GM18870 (cell line): Measurements from ENCODE around the gene APOH.
"Not testable (repeated sequence)": the region's sequence is repeated elsewhere in the genome, so short reads cannot be mapped to it uniquely, and the experiment has no call there.

ENCODE experiments used
- ATAC-seq: cut with Tn5 transposase; IDR thresholded peaks from one replicate; pipeline ENCODE4 v1.9.1; 2021; ENCODE audit warnings: moderate library complexity; ENCODE audit not compliant: unreplicated experiment

APOH gene

DNA sequence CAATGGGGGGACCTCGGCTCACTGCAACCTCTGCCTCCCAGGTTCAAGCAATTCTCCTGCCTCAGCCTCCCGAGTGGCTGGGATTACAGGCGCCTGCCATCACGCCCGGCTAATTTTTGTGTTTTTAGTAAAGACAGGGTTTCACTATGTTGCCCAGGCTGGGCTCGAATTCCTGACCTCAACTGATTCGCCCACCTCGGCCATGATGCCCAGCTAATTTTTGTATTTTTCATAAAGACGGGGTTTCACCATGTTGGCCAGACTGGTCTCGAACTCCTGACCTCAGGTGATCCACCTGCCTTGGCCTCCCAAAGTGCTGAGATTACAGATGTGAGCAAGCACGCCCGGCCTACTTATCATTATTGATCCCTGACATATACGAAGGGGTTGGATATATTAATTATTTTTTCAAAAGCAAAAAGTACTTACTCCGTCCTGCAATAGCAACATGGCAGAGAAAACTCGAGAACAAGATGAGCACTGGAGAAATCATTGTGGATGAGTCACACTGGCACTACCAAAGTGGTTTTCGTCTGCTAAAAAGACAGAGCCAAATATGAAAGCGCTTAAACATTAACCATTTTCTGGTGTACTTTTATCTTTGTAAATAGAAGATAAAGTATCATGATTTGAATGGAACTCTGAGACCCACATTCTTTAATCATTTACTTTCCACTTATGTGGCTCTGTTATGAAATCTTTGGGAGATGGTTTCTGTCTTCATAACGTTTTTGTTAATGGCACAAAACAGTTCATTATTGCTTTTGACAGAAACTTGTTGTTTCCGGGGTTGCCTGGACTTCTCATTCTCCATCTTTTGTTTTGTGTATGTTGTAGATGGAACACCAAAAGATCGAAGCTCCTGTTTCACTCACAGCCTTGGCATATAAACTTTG, at the start of gene APOH:
TSS of gene APOH (minus strand) at position 529 of the 896 bp plus-strand sequence. CDS start at position 493, 36 bp downstream.
- no peak for ATAC-seq

GRCh38 chr17:66277191-66277590, 48.0 kb upstream of the APOH start:
- no peak for ATAC-seq

DNA sequence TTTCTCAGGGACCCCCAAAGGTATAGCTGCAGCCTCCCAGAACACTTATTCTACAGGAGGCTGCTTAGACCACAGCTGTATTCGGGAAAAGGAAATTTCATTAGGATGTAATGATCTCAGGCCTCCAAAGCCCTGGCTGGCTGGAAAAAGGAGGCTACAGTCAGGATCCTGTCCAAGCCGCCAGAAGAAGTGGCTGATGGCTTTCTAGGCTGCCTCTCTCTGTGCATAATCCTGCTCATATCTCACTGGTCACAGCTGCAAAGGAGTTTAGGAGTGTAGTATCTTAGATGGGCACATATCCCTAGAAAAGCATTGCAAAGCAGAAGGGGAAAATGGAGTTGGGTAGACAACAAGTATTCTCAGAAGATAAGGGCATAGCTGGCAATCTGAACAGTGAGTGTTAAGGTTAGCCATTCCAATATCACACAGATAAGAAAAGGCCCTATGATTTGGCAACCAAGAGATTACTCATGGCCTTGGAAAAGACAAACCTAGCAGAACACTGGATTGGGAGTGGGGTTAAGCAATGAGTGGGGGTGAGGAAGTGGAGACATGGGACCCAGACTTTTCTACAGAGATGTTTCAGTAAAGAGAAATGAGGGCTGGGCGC, 47.2 kb upstream of the APOH start:
- ATAC-seq: no peak

DNA sequence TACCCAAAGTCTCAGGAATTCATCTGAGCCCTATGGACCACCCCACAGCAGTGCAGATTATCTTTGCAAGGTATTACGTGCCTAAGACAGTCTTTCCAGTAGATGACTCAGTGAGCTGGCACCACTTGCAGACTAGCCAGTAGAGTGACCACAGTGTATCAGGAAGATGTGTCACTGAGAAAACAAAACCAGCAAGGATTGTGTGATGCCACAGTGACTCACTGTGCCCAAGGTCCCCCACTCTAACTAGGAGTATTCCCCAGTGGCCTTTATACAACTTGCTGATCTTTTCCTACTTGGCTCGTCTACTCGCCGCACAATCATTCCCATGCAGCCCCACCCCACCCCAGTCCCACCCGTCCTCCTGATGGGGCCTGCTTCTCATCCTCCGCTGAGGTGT, 46.4 kb upstream of the APOH start:
- no peak for ATAC-seq

GRCh38 chr17:66273586-66273848, 44.3 kb upstream of the APOH start:
- no peak for ATAC-seq

- no peak for ATAC-seq
Measured at GRCh38 chr17:66272811-66273585, 43.8 kb upstream of the APOH start.

DNA sequence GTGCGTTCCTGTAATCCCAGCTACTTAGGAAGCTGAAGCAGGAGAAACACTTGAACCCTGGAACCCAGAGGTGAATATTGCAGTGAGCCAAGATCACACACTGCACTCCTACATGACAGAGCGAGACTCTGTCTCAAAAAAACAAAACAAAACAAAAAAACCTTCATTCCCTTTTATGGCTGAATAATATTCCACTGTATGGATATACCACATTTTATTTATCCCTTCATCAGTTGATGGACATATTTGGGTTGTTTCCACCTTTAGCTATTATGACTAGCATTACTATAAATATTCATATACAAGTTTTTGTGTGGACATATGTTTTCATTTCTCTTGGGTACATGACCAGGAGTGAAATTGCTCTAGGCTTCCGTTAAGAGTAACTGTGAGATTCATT, 42.3 kb upstream of the APOH start:
- no peak for ATAC-seq

DNA sequence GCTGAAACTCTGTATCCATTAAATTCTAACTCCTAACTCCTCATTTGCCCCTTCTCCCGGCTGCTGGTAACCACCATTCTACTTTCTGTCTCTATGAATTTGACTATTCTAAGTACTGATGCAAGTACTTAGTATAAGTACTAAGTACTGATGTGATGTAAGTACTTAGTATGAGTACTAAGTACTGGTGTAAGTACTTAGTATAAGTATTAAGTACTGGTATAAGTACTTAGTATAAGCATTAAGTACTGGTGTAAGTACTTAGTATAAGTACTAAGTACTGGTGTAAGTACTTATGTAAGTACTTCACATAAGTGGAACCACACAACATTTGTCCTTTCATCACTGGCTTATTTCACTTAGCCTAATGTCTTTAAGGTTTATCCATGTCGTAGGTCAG, 40.9 kb upstream of the APOH start:
- ATAC-seq: no peak

DNA sequence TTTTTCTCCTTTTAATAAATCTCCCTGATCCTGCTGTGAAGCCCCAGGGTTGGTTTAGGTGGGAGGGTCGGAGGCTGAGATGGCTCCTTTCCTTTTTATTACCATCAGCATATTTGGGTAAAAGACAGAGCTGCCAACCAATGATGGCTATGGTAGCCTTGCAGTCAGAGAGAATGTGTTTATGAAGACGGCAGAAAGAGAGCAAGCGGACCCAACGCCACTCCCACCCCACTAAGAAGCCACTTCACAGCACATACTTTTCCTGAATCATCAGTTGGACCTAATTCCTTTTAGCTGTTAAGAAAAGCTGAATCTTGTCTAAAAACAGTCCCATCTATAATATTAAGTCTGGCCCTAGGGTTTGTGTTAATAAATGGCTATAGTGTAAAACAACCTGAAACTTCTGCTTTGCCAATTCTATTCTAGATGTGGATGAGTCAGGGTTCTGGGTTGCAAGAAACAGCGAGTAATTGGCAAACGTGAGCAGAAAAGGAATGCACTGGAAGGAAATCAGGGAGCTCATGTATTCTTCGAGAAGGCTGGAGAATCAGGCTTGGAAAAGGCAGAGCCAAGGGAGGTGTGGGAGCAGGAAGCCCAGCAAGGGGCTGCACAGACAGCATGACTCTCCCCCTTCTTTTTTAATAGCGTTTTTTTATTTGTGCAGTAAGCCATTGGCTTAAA, 39.2 kb upstream of the APOH start:
- ATAC-seq: no peak

DNA sequence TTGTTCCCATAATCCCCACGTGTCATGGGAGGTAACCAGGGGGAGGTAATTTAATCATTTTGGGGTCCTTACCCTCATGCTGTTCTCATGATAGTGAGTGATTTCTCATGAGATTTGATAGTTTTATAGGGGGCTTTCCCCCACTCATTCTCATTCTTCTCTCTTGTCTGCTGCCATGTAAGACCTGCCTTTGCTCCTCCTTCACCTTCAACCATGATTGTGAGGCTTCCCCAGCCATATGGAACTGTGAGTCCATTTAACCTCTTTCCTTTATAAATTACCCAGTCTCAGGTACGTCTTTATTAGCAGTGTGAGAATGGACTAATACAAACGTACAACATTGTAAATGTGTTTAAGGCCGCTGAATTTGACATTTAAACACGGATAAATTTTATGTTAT, 35.5 kb upstream of the APOH start:
- ATAC-seq: no peak

DNA sequence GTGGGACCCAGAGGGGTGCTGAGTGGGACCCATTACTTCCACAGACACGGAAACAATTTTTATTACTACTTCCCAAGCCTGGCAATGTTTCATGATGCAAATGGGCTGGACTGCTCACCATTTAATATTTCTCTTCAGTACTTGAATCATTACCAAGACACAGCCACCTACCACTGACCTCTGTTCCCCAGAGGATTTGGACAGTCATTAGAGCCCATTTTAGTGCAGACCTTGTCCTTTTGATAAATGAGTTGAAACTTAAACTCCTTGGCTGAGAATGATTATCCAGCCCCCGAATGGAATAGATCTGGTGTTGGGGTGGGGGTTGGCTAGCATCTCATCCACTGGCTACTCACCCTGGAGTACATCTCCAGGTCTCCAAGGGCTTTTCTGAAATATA, 33.6 kb upstream of the APOH start:
- no peak for ATAC-seq

DNA sequence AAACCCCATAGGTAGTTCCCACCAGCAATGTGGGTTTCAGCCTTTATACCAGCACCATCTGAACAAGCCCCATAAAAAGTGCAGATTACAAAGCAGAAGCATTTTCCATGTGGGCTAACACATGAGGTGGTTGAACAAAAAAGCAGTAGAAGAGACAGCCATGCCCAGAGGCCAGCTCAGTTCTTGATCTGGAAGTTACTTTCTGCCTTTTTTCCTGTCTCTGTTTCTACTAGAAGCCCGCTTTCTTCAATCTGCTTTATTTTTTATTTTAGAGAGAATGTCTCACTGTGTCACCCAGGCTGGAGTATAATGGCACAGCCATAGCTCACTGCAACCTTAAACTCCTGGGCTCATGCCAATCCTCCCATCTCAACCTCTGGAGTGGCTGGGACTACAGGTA, 31.5 kb upstream of the APOH start:
- no peak for ATAC-seq

- ATAC-seq: no peak
Measured at GRCh38 chr17:66260275-66260674, 31.1 kb upstream of the APOH start.

GRCh38 chr17:66255527-66255971, 26.3 kb upstream of the APOH start:
- ATAC-seq: no peak

DNA sequence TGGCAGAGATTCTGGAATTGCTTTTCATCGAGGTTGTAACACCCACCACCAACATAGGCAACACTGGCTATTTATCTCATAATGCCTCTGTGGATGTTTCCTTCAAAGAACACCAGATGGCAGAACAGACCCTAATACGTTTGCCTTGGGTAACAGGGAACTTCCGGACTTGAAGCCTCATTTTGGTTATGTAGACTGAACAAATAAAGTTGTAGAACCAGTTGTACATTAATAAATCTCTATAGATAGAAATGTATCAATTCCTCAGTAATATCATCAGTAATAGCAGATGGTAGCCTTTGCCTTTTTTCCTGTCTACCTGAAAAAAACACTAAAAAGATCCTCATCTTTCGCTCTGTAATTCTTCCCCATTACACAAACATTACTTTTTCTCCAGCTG, 25.9 kb upstream of the APOH start:
- ATAC-seq: no peak

DNA sequence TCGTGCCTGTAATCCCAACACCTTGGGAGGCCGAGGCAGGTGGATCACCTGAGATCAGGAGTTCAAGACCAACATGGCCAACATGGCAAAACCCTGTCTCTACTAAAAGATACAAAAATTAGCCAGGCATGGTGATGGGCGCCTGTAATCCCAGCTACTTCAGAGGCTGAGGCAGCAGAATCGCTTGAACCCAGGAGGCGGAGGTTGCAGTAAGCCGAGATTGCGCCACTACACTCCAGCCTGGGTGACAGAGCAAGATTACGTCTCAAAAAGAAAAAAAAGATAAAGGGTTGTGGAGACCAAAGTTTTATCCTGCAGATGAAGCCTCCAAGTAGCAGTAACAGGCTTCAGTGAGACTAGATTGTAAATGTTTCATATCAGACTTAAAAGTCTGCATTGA, 24.2 kb upstream of the APOH start:
- ATAC-seq: not testable (repeated sequence)

GRCh38 chr17:66250686-66251085, 21.5 kb upstream of the APOH start:
- ATAC-seq: no peak

DNA sequence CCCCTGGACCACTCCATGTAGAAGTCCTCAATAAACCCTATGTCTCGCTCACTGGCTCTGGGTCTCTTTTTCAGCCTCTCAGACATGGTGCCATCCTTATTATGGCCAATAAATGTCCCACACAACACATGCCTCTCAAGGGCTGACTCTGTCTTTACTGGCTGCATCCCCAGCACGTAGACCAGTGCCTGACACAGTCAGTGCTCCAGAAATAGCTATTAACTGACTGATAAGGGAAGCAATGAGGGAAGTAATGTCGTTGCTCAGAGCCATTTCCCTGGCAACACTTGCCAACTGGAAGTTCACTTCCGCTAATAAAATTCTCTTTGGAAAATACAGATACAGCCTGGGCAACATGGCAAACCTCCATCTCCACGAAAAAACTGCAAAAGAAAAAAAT, 19.1 kb upstream of the APOH start:
- ATAC-seq: no peak

- ATAC-seq: no peak
Measured at GRCh38 chr17:66241839-66242238, 12.6 kb upstream of the APOH start.

DNA sequence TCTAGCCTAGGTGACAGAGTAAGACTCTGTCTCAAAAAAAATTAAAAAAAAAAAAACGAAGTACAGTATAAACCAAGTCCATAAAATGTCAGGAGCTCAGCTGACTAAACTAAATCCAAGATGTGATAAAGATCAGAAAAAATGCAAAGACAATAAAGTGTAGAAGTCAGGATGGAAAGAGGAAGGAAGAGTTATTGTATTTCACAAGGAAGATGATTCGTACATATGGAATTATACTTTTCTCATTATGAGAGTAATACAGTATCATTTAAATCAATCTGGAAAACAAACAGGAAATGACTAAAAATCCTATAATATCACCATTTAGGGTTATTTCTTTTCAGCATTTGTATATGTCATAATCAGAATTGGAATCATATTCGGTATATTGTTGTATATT, 11.4 kb upstream of the APOH start:
- no peak for ATAC-seq

- no peak for ATAC-seq
Measured at GRCh38 chr17:66240013-66240412, 10.8 kb upstream of the APOH start.
